HUES6 (cell line): ENCODE results near the gene CA4.
"Not testable (repeated sequence)": the region's sequence is repeated elsewhere in the genome, so short reads cannot be mapped to it uniquely, and the experiment has no call there.

Experiments used
- H3K27ac ChIP-seq: 2 replicates; pipeline ENCODE4 v1.7.0; 2013; ENCODE audit warnings: low read depth, mild to moderate bottlenecking, low read length, inconsistent platforms
- H3K27me3 ChIP-seq: 2 replicates; pipeline ENCODE4 v1.6.1; 2013; ENCODE audit warnings: low read length; ENCODE audit not compliant: control insufficient read depth, insufficient read depth
- H3K36me3 ChIP-seq: 2 replicates; pipeline ENCODE4 v1.6.1; 2013; ENCODE audit warnings: low read length; ENCODE audit not compliant: control insufficient read depth, insufficient read depth
- H3K4me1 ChIP-seq: 2 replicates; pipeline ENCODE4 v1.6.1; 2013; ENCODE audit warnings: low read length; ENCODE audit not compliant: control insufficient read depth, insufficient read depth
- H3K4me3 ChIP-seq: 2 replicates; pipeline ENCODE4 v1.5.1; 2013; ENCODE audit warnings: low read depth, low read length
- H3K9ac ChIP-seq: one replicate; pipeline ENCODE4 v1.6.1; 2013; ENCODE audit warnings: mild to moderate bottlenecking, low read length
- H3K9me3 ChIP-seq: 2 replicates; pipeline ENCODE4 v1.6.1; 2013; ENCODE audit warnings: low read depth, low read length; ENCODE audit not compliant: control insufficient read depth, insufficient read depth

The CA4 gene

GRCh38 chr17:60167065-60167741 is 17.4 kb downstream of the CA4 start:
- Histone ChIP-seq H3K36me3 (no peaks in the 10 kb centered on the region), H3K9ac (no peak overlapping the region), H3K9me3 (no peaks in the 10 kb centered on the region), H3K27me3 (no peaks in the 10 kb centered on the region), H3K4me1 (peaks cover 34% of the 10 kb centered on the region), H3K4me3 (no peak overlapping the region), H3K27ac (no peak overlapping the region)

GRCh38 chr17:60168654-60169053 is 18.9 kb downstream of the CA4 start:
- H3K9me3 ChIP-seq = no peaks in the 10 kb centered on the region
- H3K4me1 ChIP-seq = peaks cover 21% of the 10 kb centered on the region
- no peaks in the 10 kb centered on the region for H3K27me3 ChIP-seq
- H3K4me3 ChIP-seq = no peak overlapping the region
- H3K9ac ChIP-seq = no peak overlapping the region
- H3K36me3 ChIP-seq = no peaks in the 10 kb centered on the region
- H3K27ac ChIP-seq = no peak overlapping the region

- H3K9me3 ChIP-seq = no peaks in the 10 kb centered on the region
- H3K36me3 ChIP-seq = no peaks in the 10 kb centered on the region
- no peaks in the 10 kb centered on the region for H3K27me3 ChIP-seq
- H3K4me3 ChIP-seq = no peak overlapping the region
- no peak overlapping the region for H3K27ac ChIP-seq
- no peak overlapping the region for H3K9ac ChIP-seq
- H3K4me1 ChIP-seq = peaks cover 19% of the 10 kb centered on the region; the same call in 1 of the 2 replicates
Observed at GRCh38 chr17:60169921-60170817, 20.4 kb downstream of the CA4 start.

- Histone ChIP-seq H3K4me1 (peaks cover 19% of the 10 kb centered on the region; the same call in 1 of the 2 replicates), H3K27ac (no peak overlapping the region), H3K36me3 (no peaks in the 10 kb centered on the region), H3K9me3 (no peaks in the 10 kb centered on the region), H3K9ac (no peak overlapping the region), H3K4me3 (no peak overlapping the region), H3K27me3 (no peaks in the 10 kb centered on the region)
Observed at GRCh38 chr17:60170835-60171752, 21.3 kb downstream of the CA4 start.

GRCh38 chr17:60171753-60172079 is 21.9 kb downstream of the CA4 start:
- Histone ChIP-seq H3K9me3 (no peaks in the 10 kb centered on the region), H3K9ac (no peak overlapping the region), H3K27me3 (no peaks in the 10 kb centered on the region), H3K4me1 (peaks cover 19% of the 10 kb centered on the region; the same call in 1 of the 2 replicates), H3K4me3 (no peak overlapping the region), H3K36me3 (no peaks in the 10 kb centered on the region), H3K27ac (no peak overlapping the region)

- Histone ChIP-seq H3K4me1 (peaks cover 19% of the 10 kb centered on the region; the same call in 1 of the 2 replicates), H3K9me3 (no peaks in the 10 kb centered on the region), H3K27ac (no peak overlapping the region), H3K9ac (no peak overlapping the region), H3K36me3 (peaks cover 5% of the 10 kb centered on the region), H3K27me3 (no peaks in the 10 kb centered on the region), H3K4me3 (no peak overlapping the region)
Observed at GRCh38 chr17:60173304-60173819, 23.6 kb downstream of the CA4 start.

GRCh38 chr17:60174035-60174434 is 24.3 kb downstream of the CA4 start:
- Histone ChIP-seq H3K4me3 (no peak overlapping the region), H3K9me3 (no peaks in the 10 kb centered on the region), H3K36me3 (peaks cover 12% of the 10 kb centered on the region), H3K4me1 (peaks cover 19% of the 10 kb centered on the region; the same call in 1 of the 2 replicates), H3K27me3 (no peaks in the 10 kb centered on the region), H3K9ac (no peak overlapping the region), H3K27ac (no peak overlapping the region)

GRCh38 chr17:60174767-60175166 is 25.0 kb downstream of the CA4 start:
- H3K27me3 ChIP-seq, H3K9ac ChIP-seq, H3K9me3 ChIP-seq, H3K4me3 ChIP-seq, H3K27ac ChIP-seq: not testable (repeated sequence)
- H3K36me3 ChIP-seq = peaks cover 13% of the 10 kb centered on the region
- peaks cover 19% of the 10 kb centered on the region; the same call in 1 of the 2 replicates for H3K4me1 ChIP-seq

GRCh38 chr17:60176763-60177162 is 27.0 kb downstream of the CA4 start:
- H3K4me1 ChIP-seq, H3K9me3 ChIP-seq, H3K27me3 ChIP-seq, H3K9ac ChIP-seq, H3K4me3 ChIP-seq, H3K27ac ChIP-seq: not testable (repeated sequence)
- H3K36me3 ChIP-seq = peaks cover 28% of the 10 kb centered on the region

GRCh38 chr17:60178180-60178579 is 28.4 kb downstream of the CA4 start:
- H3K9ac ChIP-seq, H3K4me1 ChIP-seq, H3K27ac ChIP-seq, H3K4me3 ChIP-seq, H3K9me3 ChIP-seq, H3K27me3 ChIP-seq: not testable (repeated sequence)
- H3K36me3 ChIP-seq = peaks cover 41% of the 10 kb centered on the region
